Effector CD8-positive, alpha-beta T cell (primary cell): ENCODE measurements around the gene FGF12.

ENCODE experiments used
- DNase-seq: peaks from one replicate; lab custom pipeline; 2025; lab: John Stamatoyannopoulos, UW

The FGF12 gene

DNA sequence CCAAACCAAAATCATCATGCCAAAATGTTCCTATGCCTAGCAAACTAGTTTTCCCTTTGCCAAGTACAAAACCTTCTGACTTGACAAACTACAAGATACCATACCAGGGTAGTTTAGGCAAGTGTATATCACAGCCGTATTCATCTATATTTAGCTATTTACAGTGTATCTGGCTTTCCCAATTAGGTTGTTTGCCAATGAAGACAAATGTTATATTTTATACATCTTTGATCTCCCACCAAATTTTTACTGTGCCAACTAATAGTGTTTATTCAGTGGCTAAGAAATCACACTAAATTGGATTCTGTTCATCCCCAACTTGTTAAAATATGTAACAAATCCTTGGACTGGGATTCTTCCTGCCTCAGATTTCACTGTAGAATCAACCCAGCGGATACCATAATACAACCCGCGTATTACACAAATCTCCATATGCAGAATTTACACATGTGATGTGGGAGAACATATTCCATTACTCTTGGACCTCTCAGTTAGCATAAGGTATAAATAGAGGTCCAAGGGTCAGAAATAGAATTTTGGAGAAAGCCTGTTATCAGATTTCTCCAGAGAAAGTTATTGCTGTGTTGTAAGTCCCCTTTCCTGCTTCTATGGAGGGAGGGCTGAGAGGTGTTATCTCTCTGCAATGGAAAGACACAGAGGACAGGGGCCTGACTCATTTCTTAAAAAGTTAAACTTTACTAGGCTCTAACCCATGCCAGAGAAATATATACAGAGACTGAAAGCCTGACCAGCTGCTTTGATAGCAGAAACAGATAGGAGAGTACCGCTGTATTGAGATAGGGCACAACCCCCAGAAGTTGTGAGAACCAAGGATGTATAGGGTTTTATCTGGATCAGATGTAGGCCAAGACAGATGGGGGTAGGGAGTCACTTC lies 467.0 kb downstream of the FGF12 start:
- DNase-seq = no peak

DNA sequence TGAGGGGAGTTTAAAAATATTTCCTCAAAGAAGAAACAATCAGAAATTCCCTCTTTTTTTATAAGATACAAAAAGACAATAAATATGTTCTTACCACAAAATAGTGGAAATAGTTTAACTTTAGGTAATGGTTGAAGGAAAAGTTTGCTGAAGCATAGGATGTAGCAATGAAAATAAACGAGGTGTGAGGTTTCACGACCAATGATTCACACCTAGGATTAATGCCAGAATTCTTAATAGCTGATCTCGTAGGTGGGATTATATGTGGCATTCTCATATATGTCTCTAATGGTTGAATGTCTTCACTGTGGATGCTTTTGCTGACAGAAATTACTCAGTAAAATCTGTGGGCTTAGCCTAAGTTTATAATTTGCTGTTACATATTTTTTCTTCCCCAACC lies 467.7 kb downstream of the FGF12 start:
- no peak for DNase-seq

DNA sequence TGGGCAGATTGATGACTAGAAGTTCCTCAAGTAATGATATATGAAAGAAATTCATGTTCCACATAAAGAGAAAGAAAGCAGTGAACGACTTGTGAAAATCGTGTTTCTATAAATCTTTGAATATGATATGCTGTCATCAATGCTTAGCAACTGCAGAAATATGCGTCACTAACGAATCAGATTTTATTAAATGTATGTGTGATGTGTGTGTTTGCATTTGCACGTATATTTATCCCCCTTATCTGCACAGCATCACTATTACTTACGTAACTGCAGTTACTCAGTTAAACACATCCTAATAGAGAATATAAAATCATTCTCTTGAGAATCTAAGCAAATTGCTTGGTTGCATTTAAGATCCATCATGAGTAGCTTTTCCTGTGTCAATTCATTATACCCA lies 468.6 kb downstream of the FGF12 start:
- DNase-seq = no peak

DNA sequence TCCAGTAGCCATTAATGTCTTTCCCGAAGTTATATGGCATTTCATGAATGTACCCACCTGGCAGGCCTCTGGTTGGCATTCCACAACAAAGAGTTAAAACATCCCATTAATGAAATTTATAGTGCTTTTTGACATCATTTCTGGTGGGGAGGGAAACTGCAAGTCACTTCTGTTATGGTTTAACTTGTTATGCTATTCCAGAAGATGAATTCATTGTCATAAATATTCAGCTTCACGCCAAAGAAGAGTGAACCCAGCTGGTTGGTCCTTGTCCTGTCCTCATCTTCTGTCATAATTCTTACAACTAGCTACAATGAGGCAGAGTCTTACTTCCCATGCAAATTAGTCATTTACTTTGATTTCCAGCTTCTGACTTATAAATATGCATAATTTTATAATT lies 471.5 kb downstream of the FGF12 start:
- DNase-seq = no peak

DNA sequence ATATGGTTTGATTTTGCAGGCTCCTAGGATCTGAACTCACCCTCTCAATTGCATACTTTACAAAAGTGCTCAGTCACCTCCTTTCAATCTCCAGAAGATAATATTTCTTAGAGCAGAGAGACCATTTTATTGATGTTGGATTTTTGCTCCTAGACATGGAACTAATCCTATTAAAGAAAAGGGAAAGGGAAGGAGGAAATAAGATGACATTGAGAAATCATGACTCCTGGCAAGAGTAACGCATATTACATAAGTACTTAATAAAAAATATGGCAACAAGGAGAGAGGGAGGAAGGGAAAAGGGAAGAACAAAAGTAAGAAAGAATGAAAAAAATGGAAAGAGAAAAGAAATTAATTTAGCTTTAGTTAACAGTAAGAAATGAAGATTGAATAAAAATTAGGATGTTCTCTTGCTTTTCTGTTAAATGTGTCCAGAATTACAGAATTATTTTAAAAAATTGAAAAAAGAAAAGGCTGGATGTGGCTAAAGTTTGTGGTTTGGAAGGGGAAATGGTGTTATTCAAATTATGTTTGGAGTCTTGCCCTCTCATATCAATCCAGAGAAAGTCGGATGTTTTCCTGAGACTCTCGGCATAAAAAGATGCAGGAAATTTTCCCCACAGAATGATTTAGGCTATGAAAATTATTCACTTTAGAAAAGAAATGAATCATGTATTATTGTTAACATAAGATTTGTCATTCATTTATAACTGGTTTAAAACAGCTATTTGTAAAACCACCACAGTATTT lies 474.0 kb downstream of the FGF12 start:
- no peak for DNase-seq

DNA sequence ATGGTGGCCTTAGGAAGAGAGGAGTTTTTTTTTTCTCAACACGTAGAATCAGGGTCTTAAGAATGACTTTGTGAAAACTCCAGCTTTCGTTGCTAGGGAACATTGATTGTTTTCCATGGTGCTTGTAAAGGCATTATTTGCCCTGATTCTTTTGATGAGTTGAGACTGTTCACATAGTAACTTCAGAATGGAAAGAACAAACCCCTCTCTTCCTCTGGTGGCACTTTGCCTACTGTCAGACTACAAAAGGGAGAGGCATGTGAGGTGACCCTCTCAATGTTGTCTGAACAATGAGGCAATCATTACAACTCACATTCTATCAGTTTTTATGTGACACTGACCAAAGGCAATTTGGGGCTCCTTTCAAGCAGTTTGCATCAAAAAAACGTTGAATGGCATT lies 477.8 kb downstream of the FGF12 start:
- no peak for DNase-seq

DNA sequence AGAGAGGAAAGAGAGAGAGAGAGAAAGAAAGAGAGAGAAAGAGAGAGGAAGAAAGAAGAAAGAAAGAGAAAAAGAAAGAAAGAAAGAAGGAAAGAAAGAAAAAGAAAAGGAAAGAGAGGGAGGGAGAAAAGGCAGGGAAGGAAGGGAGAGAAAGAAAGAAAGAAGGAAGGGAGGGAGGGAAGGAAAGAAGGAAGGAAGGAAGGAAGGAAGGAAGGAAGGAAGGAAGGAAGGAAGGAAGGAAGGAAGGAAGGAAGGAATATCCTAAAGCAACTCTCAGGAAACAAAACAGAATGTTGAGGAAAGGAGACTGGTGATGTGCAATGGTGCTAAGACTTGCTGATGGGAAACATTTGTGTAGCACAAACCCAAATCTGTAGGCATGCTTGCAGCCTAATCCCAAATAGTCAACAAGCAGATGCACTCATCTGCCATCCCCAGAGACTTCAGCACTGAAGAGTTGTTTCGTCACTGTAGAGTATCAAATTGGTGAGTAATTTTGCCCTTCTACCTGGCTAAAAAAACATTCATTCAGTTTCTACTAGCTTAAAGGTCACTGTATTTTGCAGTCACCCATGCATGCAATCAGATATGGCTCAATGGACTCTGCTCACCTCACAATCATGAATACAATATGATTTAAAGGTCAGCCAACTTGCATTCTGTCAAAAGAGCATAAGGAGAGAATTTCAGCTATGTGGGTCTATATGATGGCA lies 480.3 kb downstream of the FGF12 start:
- no peak for DNase-seq

DNA sequence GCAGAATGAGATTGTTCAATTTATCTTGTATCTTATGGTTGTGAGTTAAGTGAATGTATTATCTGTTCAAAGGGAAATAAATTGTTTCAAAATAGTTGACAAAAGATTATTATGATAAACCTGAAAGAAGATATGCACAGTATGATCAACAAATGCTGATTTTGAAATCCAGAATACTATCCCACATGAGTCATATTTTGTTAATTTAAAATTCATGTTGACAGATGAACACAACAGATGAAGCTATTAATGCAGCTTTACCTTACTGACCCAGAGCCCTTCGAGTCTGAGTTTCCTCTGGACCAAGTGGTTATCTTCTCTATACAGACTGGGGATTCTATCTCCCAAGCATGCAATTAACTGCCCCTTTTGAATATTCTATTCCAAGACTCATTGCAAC lies 482.8 kb downstream of the FGF12 start:
- DNase-seq = no peak

DNA sequence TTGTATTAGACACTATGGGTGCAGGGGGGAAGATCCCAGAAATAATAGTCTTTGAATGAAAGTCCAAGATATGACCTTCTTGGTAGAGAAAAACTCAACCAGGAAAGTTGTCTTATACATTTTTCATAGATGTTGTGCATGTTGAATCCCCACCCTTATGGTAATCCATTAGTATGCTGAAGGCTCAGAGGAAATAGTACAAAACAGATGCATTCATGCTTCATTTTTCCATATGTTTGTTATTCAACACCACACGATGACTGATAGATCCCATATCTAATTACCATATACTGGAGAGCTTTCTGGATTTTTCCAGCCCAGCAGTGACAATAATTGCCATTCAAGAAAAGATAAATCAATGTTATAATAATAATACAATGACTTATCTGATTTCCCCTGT lies 487.4 kb downstream of the FGF12 start:
- DNase-seq = no peak

DNA sequence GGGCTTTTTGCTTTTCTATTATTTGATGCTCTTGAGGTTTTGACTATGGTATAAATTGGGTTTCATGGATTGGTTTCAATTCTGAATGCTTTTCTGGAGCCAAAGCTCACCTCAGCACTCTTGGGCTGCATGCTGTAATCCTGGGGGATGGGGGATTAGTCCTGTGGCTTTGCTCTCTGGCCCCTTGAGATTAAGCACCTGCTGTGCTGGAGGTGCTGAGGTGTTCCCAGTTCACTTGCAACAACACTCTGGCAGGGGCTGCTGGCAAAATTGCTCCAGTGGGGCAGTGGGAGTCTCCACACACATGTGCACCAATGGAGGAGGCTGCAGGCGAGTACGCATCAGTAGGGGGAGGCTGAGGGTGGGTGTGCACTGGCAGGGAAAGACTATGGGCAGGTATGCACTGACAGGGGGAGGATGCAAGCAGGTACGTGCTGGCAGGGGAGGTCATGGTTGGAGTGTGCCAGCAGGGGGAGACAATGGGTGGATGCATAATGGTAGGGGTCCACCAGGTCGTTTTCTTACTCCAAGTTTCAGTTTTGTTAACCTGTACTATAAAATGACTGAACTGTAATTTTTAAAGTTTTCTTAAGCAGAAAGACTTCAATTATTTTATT lies 489.2 kb downstream of the FGF12 start:
- no peak for DNase-seq

DNA sequence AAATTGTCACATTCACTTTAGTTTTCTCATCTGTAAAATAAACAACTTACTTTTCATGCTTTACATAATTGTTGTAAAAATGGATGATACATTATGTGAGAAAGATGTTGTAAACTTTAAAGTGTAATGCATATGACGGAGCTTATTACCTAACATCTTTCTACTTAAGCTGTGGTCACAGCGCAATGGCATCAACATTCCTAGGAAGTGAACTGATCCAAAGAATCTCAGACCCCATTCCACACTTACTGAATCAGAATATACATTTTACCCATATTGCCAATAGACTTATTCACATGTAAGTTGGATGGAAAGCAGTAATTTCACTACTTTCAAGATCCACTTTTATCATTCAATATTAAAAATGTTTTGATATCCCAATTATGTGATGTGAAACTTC lies 497.5 kb downstream of the FGF12 start:
- DNase-seq = no peak

DNA sequence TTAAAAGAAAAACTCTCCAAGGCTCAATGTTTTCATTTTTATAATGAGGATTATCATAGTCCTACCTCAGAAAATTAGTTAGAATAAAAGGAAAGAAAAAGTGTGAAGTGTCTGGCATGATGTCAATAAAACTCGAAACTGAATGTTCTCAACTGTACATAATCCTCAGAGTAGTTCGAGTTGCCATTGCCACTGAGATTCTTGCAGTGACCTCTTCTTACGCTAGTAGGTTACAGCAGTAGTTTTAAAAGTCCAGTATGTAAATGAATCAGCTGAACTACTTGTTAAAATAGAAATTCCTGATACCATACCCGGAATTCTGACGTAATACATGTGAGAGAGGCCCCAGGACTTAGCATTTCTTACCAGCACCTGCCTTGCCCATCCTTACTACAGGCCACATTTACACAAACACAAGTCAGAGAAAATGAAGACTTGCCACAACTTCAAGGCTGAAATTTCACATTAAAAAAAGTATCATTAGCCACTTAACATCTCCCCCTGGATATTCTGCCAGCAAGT lies 502.6 kb downstream of the FGF12 start:
- no peak for DNase-seq

DNA sequence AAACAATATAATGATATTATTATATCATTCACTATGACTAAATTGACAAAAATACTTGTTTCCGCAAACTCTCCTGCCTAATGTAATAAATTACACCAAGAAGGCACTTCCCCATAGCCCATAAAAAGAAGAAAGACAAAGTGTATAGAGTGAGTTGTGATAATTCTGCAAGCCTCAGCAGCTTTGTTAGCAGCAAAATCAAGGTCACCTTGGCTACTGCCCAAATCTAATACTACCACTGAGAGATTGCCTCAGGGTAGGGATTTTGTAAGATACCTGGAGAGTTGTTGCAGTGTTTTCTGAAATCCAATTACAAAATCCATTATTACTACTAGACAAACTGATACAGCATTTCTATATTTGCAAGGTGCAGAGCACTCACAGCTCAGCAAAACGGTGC lies 503.5 kb downstream of the FGF12 start:
- no peak for DNase-seq

DNA sequence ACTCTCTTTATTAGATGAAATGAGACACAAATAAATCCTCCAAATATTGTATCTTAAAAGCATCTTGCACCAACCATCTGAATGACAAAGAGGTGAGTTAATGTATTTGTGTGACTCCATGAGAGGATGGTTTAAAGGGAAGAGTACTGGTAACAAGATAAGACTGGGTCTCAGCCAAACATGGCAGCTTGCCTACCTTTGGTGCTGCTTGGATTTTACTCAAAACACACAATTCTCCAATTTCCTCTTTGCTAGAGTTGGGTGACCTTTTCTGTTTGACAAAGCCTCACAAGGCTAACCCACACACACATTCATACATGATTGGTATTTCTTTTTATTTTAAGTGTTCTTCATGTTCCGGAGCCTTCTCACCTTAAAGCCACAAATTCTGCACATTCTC lies 506.4 kb downstream of the FGF12 start:
- DNase-seq = no peak

DNA sequence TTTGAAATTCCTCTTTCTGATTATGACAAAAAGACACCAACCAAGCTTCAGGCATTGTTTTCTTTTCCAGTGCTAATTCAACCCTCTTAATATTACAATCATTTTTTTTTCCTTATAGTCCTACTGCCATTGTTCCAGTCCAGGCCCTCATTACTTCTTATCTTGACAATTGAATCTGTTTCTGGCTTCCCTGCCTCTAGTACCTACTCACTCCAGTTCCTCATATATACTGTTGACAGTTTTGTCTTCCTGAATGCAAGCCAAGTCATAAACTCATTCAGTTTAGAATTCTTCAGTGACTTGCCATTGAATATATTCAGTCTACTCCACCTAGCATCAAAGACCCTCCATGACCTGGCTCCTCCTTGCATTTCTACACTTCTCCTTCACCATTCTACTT lies 507.4 kb downstream of the FGF12 start:
- no peak for DNase-seq

DNA sequence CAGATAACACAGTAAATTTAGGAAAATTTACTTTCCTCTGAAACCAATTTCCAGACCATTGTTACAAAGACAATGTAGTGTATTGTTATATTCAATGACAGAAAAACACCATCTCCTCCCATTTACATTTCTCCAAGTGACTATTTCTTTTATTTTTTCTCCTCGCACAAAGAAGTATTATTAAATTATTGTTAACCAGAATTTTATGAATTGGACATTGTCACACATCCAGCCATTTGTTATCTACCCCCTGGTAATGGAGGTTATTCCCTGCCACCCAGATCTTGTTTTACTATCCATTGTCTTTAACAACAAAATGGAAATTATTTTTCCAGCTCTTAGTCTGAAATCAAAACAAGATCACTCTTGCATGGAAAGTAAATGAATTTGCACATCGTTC lies 511.3 kb downstream of the FGF12 start:
- no peak for DNase-seq

DNA sequence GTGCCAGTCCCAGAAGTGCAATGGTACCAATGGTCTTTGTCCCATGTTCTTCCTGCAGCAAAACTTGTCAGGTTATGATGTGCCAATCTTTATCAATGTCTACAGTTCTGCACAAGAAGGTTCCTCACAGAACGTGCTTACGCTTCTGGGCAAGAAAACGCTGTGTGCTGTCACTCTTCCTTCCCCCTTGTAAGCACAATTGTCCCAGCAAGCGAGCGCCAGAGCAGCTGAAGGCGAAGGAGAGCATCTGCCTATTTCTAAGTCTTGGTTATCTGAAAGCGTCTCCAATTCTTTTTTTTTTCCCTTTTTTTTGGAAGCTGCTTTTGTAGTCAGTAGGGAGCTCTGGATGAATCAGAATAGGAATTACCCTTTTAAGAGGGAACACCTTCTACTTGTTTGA lies 514.4 kb downstream of the FGF12 start:
- DNase-seq = no peak

DNA sequence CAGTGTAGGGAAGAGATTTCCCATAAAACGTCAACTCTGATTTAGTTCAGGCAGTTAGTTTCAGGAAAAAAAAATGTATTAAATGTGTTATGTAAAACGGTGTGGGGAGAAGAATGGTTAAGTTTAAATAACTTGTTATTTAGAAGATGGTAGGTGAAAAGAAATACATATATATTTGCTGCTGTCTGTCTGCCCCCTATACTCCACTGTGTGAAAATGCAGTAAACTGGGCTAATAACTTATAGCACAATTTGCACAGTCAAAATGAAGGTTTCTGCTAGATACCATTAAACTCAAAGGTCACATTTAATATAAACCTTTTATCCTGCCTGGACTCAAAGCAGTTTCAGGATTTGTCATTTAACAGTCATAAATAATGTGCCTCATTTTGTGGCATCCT lies 515.0 kb downstream of the FGF12 start:
- no peak for DNase-seq

DNA sequence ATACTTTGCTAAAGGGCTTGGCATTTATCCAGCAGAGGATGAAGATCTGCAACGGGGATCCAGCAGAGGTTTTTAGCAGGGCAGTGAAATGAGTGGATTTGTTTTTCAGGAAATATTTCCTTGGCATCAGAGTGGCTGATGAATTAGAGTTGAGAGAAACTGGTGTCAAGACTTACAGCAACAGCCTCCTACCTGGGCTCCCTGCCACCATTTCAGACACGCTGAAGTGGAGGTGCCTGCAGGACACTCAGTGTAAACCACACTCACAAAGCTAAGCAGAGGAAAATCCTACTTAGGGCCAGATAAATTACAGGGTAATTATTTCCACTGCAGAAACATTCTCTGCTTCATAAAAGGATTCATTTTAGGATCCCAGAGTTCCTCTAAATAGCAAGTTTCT lies 519.7 kb downstream of the FGF12 start:
- DNase-seq = no peak

DNA sequence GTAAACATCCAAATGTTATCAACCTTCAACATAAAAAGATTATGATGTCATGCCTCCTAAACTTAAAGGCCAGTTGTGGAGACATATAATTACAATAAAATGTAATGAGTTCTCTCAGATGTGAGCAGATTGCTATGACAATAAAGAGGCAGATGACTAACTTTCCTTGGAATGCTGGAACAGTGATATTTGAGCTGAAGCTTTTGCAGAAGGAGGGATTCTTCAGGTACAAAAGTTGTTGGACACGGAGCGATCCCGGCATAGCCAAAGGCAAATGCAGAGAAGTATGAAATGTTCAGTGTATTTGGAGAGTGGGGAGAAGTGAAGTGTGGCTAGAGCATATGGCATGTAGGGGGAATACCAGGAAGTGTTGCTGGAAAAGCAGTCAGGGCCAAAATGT lies 520.1 kb downstream of the FGF12 start:
- DNase-seq = no peak

DNA sequence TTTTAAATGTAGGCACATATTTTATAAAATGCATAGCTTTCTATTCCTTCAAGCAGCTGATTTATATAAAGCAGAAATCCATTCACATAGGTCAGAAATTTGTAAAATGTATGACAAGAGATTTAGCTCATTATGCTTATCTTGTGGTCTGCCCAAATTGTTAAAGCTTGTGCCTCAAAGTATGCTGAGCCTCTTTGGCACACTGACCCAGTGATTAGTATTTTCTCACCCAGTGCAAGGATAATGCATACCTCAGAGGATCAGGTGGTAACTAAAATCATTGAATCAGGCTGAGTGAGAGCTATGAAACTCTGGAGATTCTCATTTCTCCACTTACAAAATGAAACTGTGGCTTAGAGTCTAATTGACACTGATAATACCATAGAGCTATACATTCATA lies 533.3 kb downstream of the FGF12 start:
- DNase-seq = no peak

DNA sequence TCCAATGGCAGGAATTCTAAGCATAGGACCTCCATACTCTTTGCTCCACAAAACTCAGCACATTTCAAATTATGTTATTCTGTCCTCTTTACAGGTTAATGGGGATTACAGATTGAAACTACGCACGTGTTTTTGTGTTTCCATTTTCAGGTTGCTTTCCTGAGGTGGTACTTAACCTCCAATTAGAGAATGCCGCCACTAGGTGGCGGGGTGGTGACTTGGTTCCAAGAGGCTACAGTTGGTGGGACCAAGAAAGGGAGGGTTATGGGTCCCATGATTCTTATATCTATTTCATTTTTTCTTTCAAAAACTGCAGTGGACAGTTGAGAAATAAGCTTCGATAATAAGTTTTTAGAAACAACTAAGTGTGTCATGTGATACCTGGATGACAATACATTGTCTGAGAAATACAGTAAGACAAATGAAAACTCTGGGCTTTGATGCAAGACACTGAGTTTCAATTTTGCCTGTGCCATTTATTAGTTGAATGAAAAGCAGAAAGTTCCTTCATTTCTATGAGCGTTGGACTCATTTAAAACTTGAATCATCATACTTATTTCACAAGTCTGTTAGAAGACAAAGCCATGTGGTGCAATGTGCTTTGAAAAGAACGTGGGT lies 539.0 kb downstream of the FGF12 start:
- DNase-seq = no peak
